ENCODE measurements around the gene TUBA4B.

The TUBA4B gene

DNA sequence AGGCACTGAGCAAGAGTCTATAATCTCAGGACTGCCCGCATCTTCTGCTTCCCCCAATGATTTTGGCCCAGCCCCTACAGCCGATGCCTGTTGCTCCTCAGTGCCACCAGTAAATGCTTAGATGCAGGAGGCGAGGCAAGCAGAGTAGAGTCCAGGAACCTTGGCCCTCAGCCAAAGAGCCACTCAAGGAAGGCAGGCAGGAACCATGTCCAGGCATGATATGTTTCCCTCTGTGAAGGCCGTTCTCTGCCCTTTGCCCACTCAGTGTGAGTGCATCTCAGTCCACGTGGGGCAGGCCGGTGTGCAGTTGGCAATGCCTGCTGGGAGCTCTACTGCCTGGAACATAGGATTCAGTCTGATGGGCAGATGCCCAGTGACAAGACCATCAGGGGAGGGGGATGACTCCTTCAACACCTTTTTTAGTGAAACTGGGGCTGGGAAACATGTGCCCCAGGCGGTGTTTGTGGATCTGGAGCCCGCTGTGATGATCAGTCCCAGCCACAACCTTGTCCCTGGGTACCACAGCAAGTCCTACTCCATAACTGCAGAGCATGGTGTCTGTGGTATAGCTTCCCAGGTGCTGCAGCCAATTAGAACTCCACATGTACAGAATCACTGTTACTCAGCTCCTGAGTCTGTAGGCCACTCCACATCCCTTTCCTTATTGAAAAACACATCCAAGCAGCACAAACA, 16.5 kb downstream of the TUBA4B start:
- Histone ChIP-seq H3K4me1 (ENCODE audit: insufficient read depth, low read length) (peaks cover 9% of the 10 kb centered on the region; the same call in 1 of the 2 replicates), H3K9ac (ENCODE audit: low read depth, low read length) (no peak overlapping the region), H3K9me3 (ENCODE audit: control insufficient read depth, insufficient read depth, low read length) (no peaks in the 10 kb centered on the region), H3K36me3 (ENCODE audit: insufficient read depth, low read length) (no peaks in the 10 kb centered on the region)

DNA sequence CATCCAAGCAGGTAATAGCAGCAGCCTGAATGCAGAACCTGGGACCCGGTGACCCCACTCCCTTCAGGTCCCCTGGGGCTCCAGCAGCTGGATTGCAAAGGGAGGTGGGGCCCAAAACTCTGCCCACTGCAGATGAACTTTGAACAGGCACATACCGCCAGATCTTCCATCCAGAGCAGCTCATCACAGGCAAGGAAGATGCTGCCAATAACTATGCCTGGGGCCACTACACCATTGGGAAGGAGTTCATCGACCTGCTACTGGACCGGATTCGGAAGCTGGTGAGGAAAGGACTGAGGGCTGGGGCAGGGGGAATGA, 17.0 kb downstream of the TUBA4B start:
- Histone ChIP-seq H3K9me3 (ENCODE audit: control insufficient read depth, insufficient read depth, low read length) (no peaks in the 10 kb centered on the region), H3K36me3 (ENCODE audit: insufficient read depth, low read length) (no peaks in the 10 kb centered on the region), H3K9ac (ENCODE audit: low read depth, low read length) (no peak overlapping the region), H3K4me1 (ENCODE audit: insufficient read depth, low read length) (peaks cover 14% of the 10 kb centered on the region; the same call in 1 of the 2 replicates)

DNA sequence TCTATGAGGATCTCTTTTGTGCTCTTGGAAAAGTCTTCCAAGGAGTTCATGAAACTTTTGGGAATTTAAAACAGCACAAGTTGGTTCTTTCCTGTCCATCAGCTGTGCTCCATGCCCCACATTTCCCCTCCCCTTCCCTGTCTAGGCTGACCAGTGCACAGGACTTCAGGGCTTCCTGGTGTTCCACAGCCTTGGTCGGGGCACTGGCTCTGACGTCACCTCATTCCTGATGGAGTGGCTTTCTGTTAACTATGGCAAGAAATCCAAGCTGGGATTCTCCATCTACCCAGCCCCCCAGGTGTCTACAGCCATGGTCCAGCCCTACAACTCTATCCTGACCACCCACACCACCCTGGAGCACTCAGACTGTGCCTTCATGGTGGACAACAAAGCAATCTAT, 18.0 kb downstream of the TUBA4B start:
- H3K9ac ChIP-seq (ENCODE audit: low read depth, low read length): no peak overlapping the region
- peaks cover 15% of the 10 kb centered on the region; the same call in 1 of the 2 replicates for H3K4me1 ChIP-seq (ENCODE audit: insufficient read depth, low read length)
- H3K36me3 ChIP-seq (ENCODE audit: insufficient read depth, low read length): no peaks in the 10 kb centered on the region
- H3K9me3 ChIP-seq (ENCODE audit: control insufficient read depth, insufficient read depth, low read length): no peaks in the 10 kb centered on the region

DNA sequence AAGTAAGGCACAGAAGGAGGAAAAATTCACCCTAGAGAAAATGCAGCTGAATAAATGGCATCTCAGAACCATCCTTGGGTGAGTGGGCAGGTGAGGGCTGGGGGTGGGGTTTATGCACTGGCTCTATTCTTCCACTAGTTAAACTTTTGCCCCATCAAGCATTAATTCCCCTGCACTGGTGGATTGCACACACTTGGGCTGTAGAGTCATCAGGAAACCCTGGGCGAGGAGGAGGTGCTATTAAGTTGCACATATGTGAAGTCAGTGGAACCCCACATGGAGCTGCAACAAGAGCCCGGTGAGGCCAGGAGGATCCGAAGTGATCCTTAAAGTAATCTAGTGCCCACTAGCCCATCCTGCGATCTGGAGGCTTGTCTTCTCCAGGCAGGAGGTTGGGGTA, 19.3 kb downstream of the TUBA4B start:
- Histone ChIP-seq H3K36me3 (ENCODE audit: insufficient read depth, low read length) (no peaks in the 10 kb centered on the region), H3K9me3 (ENCODE audit: control insufficient read depth, insufficient read depth, low read length) (no peaks in the 10 kb centered on the region), H3K4me1 (ENCODE audit: insufficient read depth, low read length) (peaks cover 18% of the 10 kb centered on the region; the same call in 1 of the 2 replicates), H3K9ac (ENCODE audit: low read depth, low read length) (no peak overlapping the region)

DNA sequence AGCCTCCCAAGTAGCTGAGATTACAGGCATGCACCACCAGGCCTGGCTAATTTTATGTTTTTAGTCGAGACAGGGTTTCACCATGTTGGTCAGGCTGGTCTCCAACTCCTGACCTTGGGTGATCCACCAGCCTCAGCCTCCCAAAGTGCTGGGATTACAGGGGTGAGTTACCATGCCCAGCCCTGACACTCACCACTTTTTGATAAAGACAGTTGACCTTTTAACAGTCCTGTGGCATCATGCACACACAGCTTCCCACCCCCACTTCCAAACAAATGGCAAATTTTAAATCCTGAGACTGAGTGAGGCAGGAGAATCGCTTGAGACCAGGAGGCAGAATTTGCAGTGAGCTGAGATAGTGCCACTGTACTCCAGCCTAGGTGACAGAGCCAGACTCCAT, 20.0 kb downstream of the TUBA4B start:
- no peak overlapping the region for H3K9ac ChIP-seq (ENCODE audit: low read depth, low read length)
- no peaks in the 10 kb centered on the region for H3K36me3 ChIP-seq (ENCODE audit: insufficient read depth, low read length)
- peaks cover 22% of the 10 kb centered on the region for H3K4me1 ChIP-seq (ENCODE audit: insufficient read depth, low read length)
- no peaks in the 10 kb centered on the region for H3K9me3 ChIP-seq (ENCODE audit: control insufficient read depth, insufficient read depth, low read length)

DNA sequence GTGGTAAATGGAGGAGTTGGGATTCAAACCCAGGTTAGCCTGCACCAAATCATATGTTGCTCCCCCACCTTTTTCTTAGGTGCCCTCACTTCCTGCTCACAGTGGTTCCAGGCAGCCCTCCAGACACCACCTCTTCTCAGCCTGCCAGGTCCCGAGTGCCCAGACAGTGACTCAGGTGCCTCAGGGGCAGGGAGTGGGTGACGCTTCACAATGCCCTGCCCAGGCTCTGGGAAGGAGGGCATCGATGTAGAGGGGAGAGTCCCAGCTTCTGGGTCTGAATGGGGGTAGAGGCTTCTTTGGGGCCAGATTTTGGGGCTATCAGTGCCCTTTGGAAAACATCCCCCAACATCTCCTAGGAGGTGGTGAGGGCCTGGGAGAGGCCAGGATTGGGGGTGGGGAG, 20.9 kb downstream of the TUBA4B start:
- Histone ChIP-seq H3K4me1 (ENCODE audit: insufficient read depth, low read length) (peaks cover 30% of the 10 kb centered on the region), H3K9ac (ENCODE audit: low read depth, low read length) (peak overlapping the region; percentile 7; the same call in 1 of the 2 replicates), H3K36me3 (ENCODE audit: insufficient read depth, low read length) (no peaks in the 10 kb centered on the region), H3K9me3 (ENCODE audit: control insufficient read depth, insufficient read depth, low read length) (no peaks in the 10 kb centered on the region)

DNA sequence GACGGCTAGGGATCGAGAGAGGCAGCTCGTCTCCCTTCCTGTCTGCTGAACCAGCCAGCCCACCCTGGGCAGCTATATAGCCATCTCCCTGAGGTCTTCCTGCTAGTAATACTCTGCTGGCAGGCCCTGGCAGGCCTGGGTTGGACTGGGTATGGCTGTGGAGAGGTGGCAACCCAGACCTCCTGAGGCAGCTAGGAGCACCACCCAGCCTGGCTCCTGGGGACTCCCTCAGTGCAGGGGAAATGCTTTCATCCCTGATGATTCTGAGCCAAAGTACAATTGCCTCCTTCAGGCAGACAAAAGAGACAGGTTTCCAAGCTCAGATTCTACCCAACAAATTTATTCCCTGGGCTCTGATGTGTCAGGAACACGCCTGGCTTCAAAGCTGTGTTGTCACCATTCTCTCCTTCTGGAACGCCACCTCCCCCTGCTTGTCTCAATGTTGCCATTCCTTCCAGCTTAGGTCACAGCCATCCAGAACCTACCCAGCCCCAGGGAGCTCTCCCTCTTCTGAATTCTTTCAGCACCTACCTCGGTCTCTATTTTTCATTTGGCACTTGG, 21.4 kb downstream of the TUBA4B start:
- H3K9me3 ChIP-seq (ENCODE audit: control insufficient read depth, insufficient read depth, low read length): no peaks in the 10 kb centered on the region
- H3K36me3 ChIP-seq (ENCODE audit: insufficient read depth, low read length): no peaks in the 10 kb centered on the region
- peak overlapping the region; percentile 7; the same call in 1 of the 2 replicates for H3K9ac ChIP-seq (ENCODE audit: low read depth, low read length)
- peaks cover 30% of the 10 kb centered on the region for H3K4me1 ChIP-seq (ENCODE audit: insufficient read depth, low read length)

DNA sequence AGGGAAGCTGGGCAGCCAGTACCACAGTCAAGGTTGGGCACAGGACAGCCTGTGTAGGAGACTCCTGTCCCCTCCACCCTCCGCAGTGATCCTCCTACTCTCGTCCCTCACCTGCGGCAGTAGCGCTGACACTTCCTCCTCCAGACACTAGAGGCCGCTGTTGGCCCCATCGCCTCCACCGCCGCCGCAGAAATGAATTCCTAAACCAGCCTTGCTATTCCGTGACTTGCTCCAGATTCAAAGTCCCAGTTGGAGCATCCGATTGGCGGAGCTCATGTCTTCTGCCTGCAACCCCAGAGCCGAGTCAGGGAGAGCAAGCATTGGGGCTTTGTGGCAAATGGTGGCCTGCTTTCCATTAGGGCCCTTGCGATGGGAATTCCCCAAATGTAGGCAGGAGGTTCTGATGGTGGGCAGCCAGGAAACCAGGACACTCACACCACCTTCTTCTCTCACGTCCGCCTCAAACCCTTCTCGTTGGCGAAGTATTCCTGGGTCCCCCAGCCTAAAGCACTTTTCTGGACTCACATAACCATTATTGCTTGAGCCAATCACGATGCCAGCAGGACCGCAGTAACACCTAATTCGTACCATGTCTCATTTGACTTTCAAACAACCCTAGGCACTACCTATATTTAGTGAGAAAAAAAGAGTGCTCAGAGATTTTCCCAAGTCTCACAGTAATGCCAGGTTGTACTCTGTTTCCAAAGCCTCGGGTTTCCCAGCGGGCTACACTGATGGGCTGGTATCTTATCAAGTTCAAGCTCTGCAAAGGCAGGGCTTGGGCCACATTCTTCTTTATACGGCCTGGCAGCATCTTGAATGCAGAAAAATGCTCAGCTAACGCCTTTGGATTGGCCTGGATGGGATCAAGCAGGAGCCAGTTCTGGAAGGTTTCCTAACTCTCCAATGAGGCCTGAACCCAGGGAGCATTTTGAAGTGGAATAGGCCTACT, 24.9 kb downstream of the TUBA4B start:
- peaks cover 30% of the 10 kb centered on the region for H3K4me1 ChIP-seq (ENCODE audit: insufficient read depth, low read length)
- no peaks in the 10 kb centered on the region for H3K9me3 ChIP-seq (ENCODE audit: control insufficient read depth, insufficient read depth, low read length)
- peak overlapping the region; percentile 65; the same call in 1 of the 2 replicates for H3K9ac ChIP-seq (ENCODE audit: low read depth, low read length)
- no peaks in the 10 kb centered on the region for H3K36me3 ChIP-seq (ENCODE audit: insufficient read depth, low read length)

DNA sequence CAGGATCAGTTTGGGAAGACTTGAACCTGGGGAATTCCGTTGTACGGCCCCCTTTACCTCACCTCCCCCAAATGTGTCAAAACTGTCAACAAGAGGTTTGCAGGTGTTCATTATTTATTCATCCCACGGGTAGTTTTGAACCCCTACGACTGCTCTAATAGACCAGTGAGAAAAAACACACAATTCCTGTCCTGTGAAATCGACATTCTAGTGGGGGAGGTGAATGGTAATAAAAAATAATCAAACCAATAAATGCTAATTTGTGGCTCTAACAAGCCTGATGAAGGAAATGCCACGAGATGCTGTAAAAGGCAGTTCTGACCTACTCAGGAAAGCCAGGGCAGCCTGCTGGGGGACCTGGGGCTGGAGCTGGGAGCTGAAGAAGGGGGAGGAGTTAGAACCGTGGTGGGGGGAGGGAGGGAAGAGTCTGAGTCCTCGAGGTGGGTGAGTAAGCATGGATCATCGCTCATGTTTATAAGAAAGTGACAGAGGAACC, 25.7 kb downstream of the TUBA4B start:
- no peaks in the 10 kb centered on the region for H3K9me3 ChIP-seq (ENCODE audit: control insufficient read depth, insufficient read depth, low read length)
- peaks cover 29% of the 10 kb centered on the region for H3K4me1 ChIP-seq (ENCODE audit: insufficient read depth, low read length)
- no peaks in the 10 kb centered on the region for H3K36me3 ChIP-seq (ENCODE audit: insufficient read depth, low read length)
- H3K9ac ChIP-seq (ENCODE audit: low read depth, low read length): peak overlapping the region; percentile 65

DNA sequence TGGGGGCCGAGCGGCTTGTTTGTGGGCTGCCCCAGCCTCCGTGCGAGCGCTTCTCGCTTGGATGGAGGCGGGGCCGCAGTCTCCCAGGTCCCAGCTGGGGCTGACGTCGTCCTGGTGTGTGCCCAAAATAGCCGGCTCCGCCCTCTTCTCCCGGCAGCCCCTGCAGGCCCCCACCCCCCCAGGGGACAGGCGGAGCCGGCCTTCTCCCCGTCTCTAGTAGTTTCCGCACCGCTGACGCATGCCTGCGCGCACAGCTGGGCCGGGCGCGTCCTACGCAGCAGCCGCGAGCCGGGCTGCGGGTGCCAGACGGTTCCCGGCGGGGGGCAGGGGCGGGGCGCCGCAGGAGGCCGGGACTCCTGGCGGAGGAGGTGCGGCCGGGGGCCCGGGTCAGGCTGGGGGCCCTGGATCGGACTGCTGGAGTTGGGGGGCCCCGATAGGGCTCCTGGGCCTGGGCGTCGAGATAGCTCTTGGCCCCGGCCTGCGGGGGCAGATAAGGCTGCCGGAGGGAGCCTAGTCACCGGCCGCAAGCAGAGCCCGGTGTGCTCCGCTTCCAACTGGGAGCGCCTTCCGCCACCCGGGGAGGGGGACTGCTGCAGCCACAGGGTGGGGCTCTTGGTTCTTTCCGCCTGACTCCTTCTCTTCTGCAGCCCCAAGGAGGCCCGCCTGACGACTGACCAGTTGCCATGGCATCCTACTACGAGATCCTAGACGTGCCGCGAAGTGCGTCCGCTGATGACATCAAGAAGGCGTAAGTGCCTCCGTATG, 26.3 kb downstream of the TUBA4B start, which contains the start of gene DNAJB2:
Gene DNAJB2, plus strand, starts transcription at position 216 of the 765 bp plus-strand sequence. Its CDS starts 468 bp downstream, at position 684.
- H3K36me3 ChIP-seq (ENCODE audit: insufficient read depth, low read length): no peaks in the 10 kb centered on the region
- no peaks in the 10 kb centered on the region for H3K9me3 ChIP-seq (ENCODE audit: control insufficient read depth, insufficient read depth, low read length)
- peaks cover 22% of the 10 kb centered on the region for H3K4me1 ChIP-seq (ENCODE audit: insufficient read depth, low read length)
- peak within 1 kb of the TSS; percentile 65 for H3K9ac ChIP-seq (ENCODE audit: low read depth, low read length)

DNA sequence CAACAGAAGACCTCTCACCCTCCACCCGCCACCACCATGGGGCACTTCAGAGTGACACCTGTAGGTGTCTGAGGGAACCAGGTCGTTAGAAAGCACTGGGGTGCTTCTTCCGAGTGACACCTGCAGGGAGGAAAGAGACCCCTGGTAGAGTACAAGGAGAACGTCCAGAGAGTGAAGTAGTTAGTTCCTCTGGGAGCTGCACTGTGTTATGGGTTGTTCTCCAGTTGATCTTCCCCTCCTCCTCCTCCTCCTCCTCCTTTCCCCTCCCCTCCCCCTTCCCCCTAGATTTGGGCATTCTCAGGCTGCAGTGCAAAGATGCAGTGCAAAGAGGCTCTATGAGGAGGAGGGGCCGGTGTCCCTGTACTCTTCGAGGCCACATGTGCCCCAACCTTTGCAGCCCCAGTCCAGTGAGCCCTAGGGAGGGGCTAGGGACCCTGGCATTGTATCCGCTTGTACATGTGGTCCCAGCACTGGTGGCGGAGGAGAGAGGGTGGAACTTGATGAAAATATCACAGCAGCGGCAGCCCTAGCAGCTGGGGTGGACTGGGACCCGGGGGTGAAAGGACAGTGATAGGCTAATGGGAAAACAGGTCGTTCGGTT, 27.0 kb downstream of the TUBA4B start:
- peaks cover 15% of the 10 kb centered on the region for H3K4me1 ChIP-seq (ENCODE audit: insufficient read depth, low read length)
- H3K36me3 ChIP-seq (ENCODE audit: insufficient read depth, low read length): no peaks in the 10 kb centered on the region
- no peaks in the 10 kb centered on the region for H3K9me3 ChIP-seq (ENCODE audit: control insufficient read depth, insufficient read depth, low read length)
- H3K9ac ChIP-seq (ENCODE audit: low read depth, low read length): peak overlapping the region; percentile 65; the same call in 1 of the 2 replicates

DNA sequence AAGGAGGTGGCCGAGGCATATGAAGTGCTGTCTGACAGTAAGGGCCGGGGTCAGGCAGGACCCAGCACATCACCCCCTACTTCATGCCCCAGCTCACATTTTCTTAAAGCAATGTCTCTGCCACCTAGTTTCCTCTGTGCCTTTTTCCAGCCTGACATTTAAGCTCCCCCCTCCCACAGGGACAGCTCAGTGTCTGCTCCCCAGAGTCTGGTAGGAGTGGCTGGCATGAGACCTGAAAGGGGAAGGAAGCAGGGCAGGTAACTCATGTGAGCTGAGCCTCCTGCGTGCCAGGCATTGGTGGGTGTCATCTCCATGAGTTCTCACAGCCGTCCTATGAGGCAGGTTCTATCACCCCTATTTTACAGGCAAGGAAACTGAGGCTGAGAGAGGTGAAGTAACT, 27.6 kb downstream of the TUBA4B start:
- Histone ChIP-seq H3K9ac (ENCODE audit: low read depth, low read length) (no peak overlapping the region), H3K4me1 (ENCODE audit: insufficient read depth, low read length) (peaks cover 15% of the 10 kb centered on the region), H3K36me3 (ENCODE audit: insufficient read depth, low read length) (no peaks in the 10 kb centered on the region), H3K9me3 (ENCODE audit: control insufficient read depth, insufficient read depth, low read length) (no peaks in the 10 kb centered on the region)

DNA sequence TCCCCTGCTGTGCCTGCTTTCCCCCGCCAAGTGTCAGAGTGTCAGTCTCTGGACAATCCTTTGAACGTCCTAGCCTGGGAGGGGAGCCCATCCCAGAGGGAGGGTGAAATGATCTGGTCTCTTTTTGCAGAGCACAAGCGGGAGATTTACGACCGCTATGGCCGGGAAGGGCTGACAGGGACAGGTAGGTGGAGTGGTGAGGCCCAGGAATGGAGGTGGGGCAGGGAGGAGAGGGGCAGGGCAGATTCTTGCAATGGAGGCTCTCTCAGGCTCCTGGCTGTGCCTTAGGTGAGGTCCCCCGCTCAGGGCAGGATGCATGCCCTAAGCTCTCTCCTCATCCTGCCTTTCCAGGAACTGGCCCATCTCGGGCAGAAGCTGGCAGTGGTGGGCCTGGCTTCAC, 28.5 kb downstream of the TUBA4B start:
- Histone ChIP-seq H3K36me3 (ENCODE audit: insufficient read depth, low read length) (no peaks in the 10 kb centered on the region), H3K9ac (ENCODE audit: low read depth, low read length) (no peak overlapping the region), H3K4me1 (ENCODE audit: insufficient read depth, low read length) (peaks cover 20% of the 10 kb centered on the region), H3K9me3 (ENCODE audit: control insufficient read depth, insufficient read depth, low read length) (no peaks in the 10 kb centered on the region)
